Measurements from ENCODE around the gene EML1.

The EML1 gene

DNA sequence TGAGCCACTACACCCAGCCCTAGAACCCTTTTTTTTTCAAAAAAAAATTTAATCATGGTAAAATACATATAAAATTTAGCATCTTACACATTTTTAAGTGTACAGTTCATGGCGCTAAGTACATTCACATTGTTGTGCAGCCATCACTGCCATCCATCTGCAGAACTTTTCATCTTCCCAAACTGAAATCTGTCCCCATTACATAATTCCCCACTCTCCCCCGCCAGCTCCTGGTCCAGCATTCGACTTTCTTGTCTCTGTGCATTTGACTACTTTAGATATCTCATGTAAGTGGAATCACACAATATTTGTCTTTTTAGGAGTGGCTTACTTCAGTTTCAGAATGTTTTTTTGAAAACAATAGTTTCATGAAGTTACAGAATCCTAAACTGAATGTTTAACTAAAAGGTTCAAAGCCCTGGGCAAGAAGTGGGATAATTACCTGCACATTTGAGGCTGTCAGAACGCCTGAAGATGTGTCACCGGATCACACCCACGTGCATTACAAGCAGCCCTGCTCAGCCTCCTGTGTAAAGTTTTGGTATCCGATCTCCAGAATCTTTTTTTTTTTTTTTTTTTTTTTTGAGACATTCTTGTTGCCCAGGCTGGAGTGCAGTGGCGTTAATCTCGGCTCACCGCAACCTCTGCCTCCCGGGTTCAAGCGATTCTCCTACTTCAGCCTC lies 12.7 kb downstream of the EML1 start:
- no peak for DNase-seq (ENCODE audit: low spot score)

DNA sequence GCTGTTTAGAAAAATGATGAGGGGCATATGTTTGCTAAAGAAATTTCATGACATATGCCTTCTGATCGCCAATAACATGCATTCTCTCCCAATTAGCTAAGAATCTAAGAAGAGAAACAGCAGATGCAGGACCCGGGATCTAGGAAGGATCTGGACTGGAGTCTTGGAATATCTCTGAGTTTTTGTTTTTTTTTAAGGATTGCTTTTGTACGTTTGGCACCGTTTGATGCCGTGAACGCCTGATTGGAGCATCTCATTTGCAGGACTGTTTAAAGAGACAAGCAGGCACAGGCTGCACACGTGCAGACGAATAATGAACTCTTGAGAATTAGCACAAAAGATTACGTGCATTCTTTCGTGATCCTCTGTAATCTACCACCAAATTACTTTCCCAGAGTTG lies 13.6 kb downstream of the EML1 start:
- no peak for DNase-seq (ENCODE audit: low spot score)

- no peak for DNase-seq (ENCODE audit: low spot score)
These were observed 14.4 kb downstream of the EML1 start for GRCh38 chr14:99807413-99808153.

DNA sequence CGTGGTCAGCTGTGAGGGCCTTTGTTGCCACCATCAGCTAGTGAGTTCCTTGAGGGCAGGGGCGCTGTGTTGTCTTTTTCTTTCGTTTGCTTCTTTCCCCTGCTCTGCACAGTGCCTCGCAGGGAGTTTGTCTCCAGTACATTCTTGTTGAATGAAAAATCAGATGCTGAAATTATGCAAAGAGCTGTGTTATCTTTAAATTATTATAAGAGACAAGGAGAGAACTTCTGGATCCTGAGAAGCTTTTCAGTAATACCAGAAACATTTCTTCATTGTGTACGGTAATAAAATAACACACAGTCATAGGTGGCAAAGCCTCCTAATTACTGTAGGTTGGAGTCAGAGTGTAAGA lies 14.9 kb downstream of the EML1 start:
- DNase-seq (ENCODE audit: low spot score), result no peak

DNA sequence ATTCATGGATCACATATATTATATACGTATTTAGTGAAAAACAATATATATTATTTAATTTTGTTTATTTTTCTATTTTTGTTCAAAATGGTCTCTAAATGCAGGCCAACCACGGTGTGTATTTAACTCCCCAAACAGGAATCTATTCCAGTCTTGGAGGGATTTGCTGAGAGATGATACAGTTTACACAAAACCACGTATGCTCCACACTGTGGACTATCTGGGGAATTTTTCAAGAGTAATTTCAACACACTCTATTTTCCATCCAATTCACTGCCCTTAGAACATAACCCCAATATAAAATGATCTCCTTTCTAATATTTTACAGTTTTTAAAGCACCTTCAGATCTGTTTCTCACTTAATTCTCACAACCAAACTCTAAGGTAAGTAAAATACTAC lies 15.3 kb downstream of the EML1 start:
- no peak for DNase-seq (ENCODE audit: low spot score)

- DNase-seq (ENCODE audit: low spot score), result no peak
These were observed 16.1 kb downstream of the EML1 start for GRCh38 chr14:99809360-99809759.

DNA sequence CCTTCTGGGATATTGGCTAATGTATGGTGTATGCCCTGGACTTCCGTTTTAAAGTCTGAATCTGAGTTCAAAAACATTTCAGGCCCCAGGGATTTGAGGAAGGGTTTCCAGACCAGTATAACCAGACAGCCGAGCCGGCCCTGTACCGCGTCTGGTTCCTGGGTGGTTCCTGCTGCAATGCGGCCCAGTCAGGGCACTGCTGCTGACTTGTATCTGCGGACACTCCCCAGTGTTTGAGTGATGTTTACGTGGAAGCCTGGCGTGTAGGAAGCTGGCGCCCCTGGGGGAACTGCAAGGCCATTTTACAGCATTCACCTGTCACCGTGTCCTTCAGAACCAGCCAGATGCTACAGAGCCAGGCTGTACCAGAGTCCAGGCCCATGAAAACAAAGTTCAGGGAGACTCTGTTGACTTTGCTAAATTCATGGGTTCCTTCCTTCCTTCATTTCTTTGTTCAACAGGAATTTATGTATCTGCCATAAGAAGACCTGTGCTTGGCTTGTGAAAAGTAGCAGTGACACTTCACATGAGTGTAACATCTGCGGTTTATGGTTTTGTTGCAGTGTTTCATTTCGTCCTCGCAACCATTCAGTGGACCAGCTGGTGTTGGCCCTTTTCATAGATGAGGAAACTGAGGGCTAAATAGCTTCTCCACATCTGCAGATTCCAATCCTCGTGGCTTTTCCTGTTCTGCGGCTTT lies 16.8 kb downstream of the EML1 start:
- DNase-seq (ENCODE audit: low spot score), result no peak

GRCh38 chr14:99810559-99810874 lies 17.3 kb downstream of the EML1 start:
- DNase-seq (ENCODE audit: low spot score), result no peak

- no peak for DNase-seq (ENCODE audit: low spot score)
These were observed 19.0 kb downstream of the EML1 start for GRCh38 chr14:99812096-99812750.

DNA sequence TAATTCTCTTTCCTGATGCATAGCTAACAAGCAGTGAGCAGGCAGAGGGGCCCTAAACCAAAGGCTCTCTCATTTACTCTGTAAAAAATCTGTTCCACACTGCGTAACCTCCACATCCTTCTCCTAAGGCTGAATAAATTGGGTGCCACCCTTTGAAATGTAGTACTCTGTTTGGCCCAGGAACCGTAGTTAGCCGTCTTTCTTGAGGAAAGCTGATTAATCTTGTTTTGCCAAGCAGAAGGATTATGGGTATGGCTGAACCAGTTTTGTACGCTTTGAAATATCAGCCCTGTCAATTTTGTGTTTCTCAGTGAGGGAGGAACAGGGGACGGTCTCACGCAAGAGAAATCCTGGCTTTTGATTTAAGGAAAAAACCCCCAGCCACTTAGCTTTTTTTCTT lies 19.7 kb downstream of the EML1 start:
- no peak for DNase-seq (ENCODE audit: low spot score)

GRCh38 chr14:99815696-99816095 lies 22.5 kb downstream of the EML1 start:
- no peak for DNase-seq (ENCODE audit: low spot score)

DNA sequence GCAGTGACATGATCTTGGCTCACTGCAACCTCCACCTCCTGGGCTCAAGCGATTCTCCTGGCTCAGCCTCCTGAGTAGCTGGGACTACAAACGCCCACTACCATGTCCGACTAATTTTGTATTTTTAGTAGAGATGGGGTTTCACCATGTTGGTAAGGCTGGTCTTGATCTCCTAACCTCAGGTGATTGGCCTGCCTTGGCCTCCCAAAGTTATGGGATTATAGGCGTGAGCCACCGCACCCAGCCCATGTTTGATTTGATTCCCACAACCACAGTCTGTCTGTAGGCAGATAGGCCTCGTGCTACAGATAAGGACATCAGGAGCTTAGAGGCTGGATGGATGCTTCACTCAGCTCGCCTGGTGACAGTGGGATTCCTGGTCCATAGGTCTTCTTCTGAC lies 23.0 kb downstream of the EML1 start:
- no peak for DNase-seq (ENCODE audit: low spot score)

- no peak for DNase-seq (ENCODE audit: low spot score)
These were observed 23.4 kb downstream of the EML1 start for GRCh38 chr14:99816642-99817041.

DNA sequence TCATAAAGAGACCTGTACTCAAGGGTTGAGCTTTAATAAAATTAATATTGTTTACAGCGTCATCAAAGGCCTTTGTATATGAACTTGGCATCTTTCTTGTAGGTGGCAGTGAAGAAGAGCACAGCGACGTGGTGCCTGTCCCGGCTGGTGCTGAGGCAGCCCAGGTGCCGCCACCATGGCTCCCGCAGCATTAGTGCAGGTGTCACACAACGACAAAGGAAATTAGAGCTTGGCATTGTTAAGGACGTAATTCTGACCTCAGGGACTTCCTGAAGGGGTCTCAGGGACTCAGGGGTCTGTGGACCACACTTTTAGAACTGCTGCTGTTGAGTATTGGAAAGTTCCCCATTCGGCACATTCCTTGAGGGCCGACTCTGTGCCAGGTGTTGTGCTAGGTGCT lies 24.1 kb downstream of the EML1 start:
- DNase-seq (ENCODE audit: low spot score), result no peak

DNA sequence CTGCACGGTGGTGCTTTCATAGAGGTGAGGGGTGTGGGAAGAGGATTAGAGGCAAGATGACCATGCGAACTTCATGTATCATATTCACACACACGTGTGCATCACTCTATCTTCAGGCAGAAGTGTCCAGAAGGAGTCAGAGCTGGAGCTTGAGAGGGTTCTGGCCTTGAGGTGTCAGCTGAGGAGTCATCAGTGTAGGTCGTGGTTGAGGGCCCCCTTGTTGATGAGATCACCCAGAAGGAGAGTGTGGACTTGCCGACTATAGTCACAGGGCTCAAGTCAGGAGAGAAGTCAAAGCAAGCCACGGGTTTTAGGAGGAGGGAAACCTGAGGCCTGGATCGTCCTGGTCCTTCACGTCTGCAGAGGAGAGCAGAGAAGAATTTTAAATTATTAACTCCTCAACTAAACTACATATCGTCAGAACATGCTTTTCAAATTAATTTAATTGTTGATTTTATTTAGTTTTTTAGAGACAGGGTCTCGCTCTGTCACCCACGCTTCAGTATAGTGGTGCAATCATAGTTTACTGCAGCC lies 25.4 kb downstream of the EML1 start:
- DNase-seq (ENCODE audit: low spot score), result no peak

GRCh38 chr14:99819514-99819913 lies 26.3 kb downstream of the EML1 start:
- no peak for DNase-seq (ENCODE audit: low spot score)

- DNase-seq (ENCODE audit: low spot score), result no peak
These were observed 27.6 kb downstream of the EML1 start for GRCh38 chr14:99820702-99821331.

DNA sequence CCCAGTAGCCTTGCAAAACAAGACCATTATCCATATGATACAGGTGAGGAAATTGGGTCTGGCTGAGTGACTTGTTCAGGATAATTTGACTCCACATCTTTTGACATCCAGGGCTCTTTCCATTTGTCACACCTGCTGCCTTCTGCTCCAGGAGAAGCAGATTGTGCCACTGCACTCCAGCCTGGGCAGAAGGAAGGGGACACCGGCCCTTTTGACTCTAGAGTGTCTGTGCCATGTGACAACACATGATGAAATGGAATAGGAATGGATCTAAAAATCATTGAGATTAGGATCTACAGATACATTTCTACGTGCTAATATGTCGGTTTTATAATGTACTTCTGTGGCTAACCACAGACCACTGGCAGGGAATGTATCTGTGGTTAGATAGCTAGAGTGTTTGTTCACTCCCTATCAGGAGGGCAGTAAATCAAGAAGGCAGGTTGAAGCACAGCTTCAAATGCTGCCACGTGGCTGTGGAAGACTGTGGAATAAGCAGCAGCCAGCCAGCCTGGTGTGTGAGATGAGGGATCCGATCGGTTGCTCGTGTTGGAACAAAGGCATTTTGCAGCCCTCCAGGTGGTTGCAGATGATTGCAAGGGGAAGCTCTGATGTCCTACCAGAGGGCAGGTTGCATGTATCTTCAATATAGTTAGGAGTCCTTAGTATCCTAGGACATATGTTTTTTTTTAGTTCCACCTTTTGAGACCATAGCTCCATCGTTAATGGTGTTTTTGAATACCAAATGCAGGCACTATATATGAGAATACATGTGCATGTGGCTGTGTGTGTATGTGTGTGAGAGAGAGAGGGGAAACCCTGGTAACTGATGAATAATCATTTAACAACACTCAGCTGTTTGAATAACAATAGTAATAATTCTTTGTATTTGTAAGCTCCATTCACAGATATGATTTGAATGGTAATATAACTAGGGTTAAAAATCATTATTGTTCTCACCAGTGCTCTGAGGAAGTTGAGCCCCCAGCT lies 28.6 kb downstream of the EML1 start:
- DNase-seq (ENCODE audit: low spot score), result no peak

- DNase-seq (ENCODE audit: low spot score), result no peak
These were observed 29.7 kb downstream of the EML1 start for GRCh38 chr14:99822800-99823455.

DNA sequence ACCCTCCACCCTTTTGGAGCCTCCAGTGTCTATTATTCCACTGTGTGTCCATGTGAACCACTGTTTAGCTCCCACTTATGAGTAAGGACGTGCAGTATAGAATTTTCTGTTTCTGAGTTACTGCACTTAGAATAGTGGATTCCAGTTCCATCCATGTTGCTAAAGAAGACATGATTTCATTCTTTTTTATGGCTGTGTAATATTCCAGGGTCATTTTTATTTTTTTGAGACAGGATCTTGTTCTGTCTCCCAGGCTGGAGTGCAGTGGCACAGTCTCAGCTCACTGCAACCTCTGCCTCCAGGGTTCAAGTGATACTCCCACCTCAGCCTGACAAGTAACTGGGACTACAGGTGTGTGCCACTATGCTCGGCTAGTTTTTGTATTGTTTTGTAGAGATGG lies 31.6 kb downstream of the EML1 start:
- no peak for DNase-seq (ENCODE audit: low spot score)
